ENCODE results near the gene RNLS.

RNLS gene

GRCh38 chr10:88431103-88431502 lies 152.0 kb downstream of the RNLS start:
- no peak for DNase-seq (ENCODE audit: low spot score)

DNA sequence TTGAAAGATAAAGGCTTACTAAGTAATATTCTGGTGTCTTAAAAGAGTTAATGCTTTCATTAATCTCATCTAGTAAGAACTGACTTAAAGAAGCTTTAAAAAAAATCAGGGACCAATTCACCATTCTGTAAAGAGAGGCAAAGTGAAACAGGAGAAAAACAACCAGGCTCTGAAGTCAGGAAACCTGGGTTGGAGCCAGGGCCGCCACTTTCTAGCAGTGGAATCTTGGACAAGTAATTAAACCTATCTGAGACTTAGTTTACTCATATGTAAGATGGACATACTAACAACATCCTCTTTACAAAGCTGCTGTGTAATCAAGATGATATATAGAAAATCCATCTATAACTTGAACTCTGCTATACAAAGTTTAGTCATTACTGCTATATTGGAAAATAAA lies 154.1 kb downstream of the RNLS start:
- no peak for DNase-seq (ENCODE audit: low spot score)

DNA sequence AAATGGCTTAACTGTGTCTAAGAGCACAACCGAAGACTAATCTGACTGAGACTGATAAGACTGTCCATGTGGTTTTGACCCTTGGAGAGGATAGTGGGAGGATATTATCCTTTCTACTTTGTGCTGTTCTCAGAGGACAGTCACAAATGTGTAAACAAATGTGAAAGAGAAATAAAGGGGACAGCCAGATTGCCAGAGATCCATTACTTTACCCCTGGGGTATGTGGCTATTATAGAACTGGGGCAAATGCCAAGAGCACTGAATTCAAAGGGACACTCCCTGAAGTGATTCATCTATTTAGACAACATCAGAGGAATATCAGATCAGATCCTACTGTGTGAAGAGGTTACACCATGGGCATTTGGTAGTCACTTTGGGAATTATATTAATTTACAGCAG lies 154.7 kb downstream of the RNLS start:
- no peak for DNase-seq (ENCODE audit: low spot score)

DNA sequence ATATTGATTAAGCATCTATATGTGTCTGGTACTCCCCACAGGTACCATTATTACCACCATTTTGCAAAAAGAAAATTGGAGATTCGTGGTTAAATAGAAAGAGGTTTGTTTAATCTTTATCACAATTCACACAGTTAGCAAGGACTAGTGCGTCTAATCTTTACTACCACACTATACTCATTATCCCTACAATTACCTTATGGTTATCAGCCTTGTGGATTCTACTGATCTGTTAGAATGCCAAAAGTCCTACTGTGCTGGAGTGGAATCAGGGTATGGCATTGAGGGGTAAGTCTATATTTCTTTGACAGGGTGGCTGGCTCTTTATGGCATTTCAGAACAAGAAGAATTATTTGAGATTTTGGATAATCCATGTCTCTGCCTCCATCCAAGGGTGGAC lies 156.1 kb downstream of the RNLS start:
- DNase-seq (ENCODE audit: low spot score) = no peak

DNA sequence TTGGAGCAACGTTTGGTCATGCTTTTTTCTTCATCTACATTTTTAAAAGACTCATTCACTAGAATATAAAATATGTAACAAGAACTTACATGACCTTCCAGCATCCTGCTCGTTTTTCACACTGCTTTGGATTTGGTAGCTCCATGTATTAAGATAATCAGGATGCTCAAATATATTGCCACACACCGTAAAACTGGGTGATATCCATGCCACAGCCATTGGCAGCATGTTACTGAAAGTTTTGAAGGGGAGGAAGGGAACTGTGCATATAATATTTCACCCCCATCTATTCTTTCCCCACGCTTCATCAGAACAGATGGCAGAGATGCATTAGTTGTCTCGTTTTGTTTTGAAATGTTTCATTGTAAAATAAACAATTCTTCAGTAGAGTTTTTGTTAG lies 158.2 kb downstream of the RNLS start:
- DNase-seq (ENCODE audit: low spot score) = no peak

GRCh38 chr10:88423732-88424131 lies 159.4 kb downstream of the RNLS start:
- DNase-seq (ENCODE audit: low spot score) = no peak

DNA sequence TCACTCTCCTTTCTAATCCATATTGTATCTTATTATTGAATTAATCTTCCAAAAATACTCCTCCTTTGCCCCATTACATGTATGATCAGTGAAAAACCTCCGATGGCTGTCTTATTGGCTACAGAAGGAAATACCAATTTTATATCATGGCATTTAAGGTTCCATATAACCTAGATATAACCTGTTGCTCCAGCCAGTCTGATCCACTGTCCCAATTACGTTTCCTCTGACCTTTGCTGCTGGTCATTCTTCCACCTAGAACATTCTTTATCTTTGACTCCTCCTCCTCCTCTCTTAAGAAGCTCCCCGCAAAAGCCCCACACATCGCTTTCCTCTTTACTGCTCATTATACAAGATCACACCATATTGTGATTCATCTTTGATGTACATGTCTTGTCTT lies 161.5 kb downstream of the RNLS start:
- no peak for DNase-seq (ENCODE audit: low spot score)

GRCh38 chr10:88418871-88419270 lies 164.2 kb downstream of the RNLS start:
- no peak for DNase-seq (ENCODE audit: low spot score)

DNA sequence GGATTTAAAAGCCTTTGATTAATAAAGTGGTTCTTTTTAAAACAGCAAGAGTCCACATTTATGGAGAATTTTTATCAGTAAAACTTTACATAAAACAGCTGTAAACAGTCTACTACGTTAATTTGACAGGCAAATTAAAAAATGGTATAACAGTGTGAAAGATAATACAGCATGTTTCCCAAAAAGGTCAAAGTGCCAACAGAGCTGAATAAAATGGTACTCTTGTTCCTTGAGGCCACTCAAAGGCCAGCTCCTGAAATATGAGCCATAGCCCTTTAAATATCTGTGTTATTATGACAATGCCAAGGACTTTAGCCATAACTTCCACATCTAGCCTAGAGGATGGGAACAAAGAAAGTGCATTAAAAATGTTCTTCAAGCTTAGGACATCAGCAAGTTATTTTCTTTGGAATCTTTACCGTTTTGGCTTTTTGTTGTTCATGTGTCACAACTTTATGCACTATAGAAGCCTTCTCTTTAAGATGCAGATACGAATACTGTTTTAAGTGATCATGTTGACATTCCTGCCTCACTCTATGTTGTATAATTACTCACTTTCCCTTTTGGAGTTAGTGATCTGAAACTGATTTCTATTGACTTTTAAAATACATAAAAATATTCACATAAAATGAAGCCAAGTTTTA lies 165.6 kb downstream of the RNLS start:
- no peak for DNase-seq (ENCODE audit: low spot score)

DNA sequence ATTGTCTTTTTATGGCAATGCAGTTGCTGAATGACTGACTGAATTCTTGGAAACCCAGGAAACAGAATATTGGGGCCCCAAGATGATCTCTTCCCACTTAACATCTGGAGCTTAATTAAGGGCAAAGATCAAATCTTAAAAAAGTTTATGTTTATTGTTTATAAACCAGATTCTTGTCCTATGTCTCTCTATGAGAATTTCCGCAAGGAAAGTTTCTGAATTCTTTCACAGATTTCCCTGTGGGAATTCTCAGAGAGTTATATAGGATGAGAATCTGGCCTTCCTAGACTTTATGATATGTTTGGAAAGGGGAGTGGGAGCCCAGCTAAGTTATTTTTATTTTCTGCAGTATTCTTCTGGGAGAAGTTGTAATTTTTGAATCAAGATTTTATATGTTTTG lies 166.3 kb downstream of the RNLS start:
- no peak for DNase-seq (ENCODE audit: low spot score)

GRCh38 chr10:88415533-88416130 lies 167.5 kb downstream of the RNLS start:
- DNase-seq (ENCODE audit: low spot score) = no peak

DNA sequence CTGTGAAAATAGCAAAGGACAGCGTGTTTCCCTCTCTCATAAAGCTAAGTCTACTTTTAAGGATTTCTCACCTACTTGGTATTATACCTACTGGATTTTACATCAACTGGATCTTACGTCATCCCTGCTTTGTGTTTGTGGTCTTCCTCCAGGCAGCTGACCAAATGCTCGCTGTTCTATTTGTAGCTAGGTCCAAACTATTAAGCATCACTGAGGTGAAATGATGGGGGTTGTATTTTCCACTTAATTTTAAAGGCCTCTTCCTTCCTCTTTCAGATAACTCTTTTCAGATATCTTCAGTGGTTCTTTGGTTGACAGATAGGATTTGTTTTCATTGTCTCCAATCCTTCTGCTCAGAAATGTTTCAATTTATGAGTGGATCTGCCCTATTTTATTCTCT lies 169.7 kb downstream of the RNLS start:
- DNase-seq (ENCODE audit: low spot score) = no peak

DNA sequence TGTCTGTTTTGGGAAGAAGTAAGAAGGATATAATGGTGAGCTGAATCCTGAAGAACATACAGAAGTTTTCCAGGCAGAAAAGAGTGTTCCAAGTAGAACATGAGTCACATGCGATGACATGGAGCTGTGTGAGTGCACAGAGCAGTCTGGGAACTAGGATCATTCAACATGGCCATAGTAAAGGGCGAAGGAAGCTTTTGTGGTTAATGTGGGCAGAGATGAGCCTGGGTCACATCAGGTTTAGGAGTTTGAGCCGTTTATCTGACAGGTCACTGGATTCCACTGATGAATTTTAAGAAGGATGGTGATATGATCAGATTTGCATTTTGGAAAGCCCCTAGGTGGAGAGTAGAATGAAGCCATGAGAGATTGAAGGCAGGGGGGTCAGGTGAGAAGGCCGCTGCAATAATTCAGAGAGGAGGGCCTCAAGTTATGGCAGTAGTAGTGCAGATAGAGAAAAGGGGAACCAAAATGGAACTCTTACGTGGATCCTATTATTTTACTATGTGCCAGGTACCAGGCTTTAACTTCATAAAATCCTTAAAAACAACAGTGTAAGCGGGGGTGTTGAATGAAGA lies 171.3 kb downstream of the RNLS start:
- no peak for DNase-seq (ENCODE audit: low spot score)

DNA sequence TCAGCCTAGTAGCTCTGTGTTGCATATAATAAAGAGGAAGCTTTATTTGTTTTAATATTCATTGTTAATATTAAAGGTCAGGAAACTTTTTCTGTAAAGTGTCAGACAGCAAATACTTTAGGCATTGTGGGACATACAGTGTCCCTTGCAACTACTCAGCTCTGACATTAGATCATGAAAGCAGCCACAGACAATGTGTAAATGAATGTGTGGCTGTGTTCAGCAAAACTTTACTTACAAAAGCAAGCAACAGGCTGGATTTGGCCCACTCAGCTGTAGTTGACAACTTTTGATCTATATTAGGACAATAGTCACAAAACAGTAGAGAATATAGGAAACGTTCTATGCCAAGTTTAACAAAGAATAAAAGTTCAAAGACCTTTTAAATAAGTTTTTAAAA lies 173.3 kb downstream of the RNLS start:
- DNase-seq (ENCODE audit: low spot score) = no peak

DNA sequence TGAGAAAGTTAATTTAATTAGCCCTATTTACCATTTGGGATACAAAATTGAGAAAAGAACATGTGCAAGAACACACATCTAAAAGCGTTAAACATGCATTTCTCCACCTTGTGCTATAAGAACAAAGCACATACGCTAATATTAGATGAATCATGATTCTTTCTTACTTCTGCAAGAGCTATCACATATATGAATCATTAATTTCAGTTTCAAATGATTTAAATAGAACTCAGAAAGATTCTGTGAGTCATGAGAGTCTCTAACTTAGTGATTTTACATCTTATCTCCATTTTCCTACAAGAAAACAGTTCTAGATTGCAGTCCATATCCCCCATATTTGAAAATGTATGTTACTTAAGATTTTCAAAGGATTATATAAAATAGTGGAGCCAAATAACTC lies 173.9 kb downstream of the RNLS start:
- DNase-seq (ENCODE audit: low spot score) = no peak

- DNase-seq (ENCODE audit: low spot score) = no peak
Measured at GRCh38 chr10:88408096-88408495, 175.0 kb downstream of the RNLS start.

DNA sequence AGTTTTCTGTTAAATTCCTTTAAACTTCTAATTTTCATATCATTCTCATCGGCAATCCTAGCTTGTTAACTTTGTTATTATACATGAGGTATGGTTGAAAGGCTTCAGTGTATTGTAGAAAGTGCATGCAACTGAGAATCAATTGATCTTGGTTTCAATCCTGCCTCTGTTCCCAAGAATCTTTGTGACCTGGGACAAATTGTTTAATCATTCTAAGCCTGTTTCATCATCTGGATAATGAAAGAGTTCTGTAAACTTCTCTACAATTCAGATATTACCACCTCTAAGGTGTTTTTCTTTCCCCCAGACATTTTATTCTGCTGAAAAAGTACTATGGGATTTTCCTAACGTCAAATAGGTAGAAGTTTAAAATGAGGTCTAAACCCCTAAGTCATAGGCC lies 179.0 kb downstream of the RNLS start:
- DNase-seq (ENCODE audit: low spot score) = no peak

- no peak for DNase-seq (ENCODE audit: low spot score)
Measured at GRCh38 chr10:88401671-88402347, 181.3 kb downstream of the RNLS start.

DNA sequence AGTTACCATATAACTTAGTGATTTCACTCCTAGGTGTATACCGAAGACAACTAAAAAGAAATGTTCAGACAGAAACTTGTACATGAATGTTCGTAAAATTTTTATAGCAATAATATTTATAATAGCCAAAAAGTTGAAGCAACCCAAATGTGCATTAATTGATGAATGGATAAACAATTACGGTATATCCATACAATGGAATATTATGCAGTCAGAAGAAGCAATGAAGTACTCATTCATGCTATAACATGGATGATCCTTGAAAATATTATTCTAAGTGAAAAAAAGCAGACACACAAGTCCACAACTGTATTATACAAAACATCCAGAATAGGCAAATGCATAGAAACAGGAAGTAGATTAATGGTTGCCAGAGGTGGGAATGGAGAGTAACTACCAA lies 183.9 kb downstream of the RNLS start:
- no peak for DNase-seq (ENCODE audit: low spot score)

DNA sequence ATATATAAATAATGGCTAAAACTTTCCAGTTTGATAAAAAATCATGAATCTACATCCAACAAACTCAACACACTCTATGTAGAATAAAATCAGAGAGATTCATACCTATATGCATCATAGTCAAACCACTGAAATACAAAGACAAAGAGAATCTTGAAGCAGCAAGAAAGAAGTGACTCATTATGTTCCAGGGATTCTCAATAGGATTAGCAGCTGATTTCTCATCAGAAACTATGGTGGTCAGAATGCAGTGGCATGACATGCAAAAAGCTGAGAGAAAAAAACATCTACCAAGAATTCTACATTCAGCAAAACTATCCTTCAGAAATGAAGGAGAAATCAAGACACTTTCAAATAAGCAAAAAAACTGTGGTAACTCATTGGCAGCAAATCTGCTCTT lies 187.4 kb downstream of the RNLS start:
- DNase-seq (ENCODE audit: low spot score) = no peak

DNA sequence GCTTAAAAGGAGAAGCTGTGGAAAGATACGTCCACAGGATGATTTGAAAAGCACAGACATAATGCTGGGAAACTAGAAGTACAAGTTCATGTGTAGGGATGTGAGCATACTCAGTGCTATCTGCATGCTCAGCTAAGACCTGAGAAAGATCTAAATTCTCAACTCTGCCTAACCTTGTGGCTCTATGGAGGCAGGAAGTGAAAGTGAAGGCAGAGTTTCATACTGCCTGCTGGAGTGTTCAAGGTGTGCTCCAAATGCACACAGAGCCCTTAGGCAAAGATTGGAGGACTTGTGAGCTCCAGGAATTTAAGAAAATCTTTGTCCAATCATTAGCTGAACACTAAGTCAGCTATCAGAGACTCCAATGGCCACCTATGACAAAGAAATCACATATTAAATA lies 190.9 kb downstream of the RNLS start:
- peak; percentile 39 for DNase-seq (ENCODE audit: low spot score)

DNA sequence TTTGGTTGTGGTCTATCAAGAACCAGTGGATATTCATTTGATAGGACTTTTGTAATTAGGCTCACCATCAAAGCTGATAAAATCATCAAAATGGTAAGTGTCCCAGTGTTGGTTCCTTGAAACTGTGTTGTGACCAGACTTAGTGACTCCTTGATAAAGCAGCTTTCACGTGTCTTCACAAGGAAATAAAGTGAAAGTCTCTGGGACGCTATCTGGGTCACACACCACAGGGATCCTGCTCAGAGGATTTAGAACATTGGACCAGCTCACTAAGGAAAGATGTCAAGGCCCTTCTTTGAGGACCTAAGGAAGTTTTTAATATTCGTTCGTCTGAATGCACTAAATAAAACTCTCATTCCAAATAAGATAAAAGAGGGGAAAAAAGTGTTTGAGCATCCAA lies 193.1 kb downstream of the RNLS start:
- DNase-seq (ENCODE audit: low spot score) = no peak

DNA sequence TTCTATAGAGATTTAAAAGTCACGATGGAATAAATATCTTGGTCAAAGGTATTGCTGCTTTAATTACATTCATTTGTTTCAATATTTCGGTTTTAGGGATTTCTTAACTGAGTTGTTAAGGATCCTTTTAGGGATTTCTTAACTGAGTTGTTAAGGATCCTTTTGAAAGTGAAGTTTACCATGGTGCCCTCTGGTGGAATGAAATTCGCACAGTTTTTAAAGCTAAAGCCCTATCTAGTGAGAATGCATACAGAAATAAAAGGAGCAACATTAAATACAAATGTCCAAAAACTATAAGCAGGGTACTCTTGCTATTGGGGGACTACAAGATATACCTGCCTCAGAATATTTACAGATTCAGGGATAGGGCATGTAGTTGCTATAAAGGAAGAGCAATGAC lies 193.7 kb downstream of the RNLS start:
- DNase-seq (ENCODE audit: low spot score) = peak; percentile 51

Measured in CD4-positive, alpha-beta T cell treated with Interleukin-6 at 100 ng/mL for 8 hours (primary cell).